ENCODE measurements around the gene MKNK1.

MKNK1 gene

GRCh38 chr1:46606255-46606965 is 2.3 kb upstream of the MKNK1 start:
- DNase-seq (ENCODE audit: low spot score) = no peak
- in situ Hi-C loops (cut with MboI; ENCODE audit: low pct_unique_long_range_greater_than_20kb, low sequenced_read_pairs, unreplicated experiment) = no loop called here
- TF ChIP-seq, protein P1, sequence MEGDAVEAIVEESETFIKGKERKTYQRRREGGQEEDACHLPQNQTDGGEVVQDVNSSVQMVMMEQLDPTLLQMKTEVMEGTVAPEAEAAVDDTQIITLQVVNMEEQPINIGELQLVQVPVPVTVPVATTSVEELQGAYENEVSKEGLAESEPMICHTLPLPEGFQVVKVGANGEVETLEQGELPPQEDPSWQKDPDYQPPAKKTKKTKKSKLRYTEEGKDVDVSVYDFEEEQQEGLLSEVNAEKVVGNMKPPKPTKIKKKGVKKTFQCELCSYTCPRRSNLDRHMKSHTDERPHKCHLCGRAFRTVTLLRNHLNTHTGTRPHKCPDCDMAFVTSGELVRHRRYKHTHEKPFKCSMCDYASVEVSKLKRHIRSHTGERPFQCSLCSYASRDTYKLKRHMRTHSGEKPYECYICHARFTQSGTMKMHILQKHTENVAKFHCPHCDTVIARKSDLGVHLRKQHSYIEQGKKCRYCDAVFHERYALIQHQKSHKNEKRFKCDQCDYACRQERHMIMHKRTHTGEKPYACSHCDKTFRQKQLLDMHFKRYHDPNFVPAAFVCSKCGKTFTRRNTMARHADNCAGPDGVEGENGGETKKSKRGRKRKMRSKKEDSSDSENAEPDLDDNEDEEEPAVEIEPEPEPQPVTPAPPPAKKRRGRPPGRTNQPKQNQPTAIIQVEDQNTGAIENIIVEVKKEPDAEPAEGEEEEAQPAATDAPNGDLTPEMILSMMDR (IDR thresholded peaks at IDR 0.05; ENCODE audit: extremely low read depth, insufficient read depth, missing control alignments) = no peak

DNA sequence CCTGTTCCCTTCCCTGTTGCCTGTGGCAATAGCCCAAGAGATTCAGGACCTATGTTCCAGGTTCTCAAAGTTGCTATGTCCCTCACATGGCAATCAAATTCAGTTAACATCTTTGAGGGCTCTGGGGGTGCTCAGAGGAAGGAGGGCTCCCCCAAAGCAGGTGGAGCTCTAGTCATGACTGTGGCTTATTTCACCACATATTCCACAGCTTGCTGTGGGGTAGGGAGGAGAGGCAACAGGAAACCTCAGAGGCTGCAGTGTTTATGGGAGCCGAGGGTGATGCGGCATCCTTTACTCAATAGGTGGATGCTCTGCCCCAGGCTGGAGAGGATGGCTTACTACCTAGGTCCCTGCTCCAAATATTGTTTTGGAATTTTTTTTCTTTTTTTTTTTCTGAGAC is 1.2 kb upstream of the MKNK1 start:
- DNase-seq (ENCODE audit: low spot score) = no peak
- TF ChIP-seq, protein P1 (IDR thresholded peaks at IDR 0.05; ENCODE audit: extremely low read depth, insufficient read depth, missing control alignments) = no peak
- in situ Hi-C loops (cut with MboI; ENCODE audit: low pct_unique_long_range_greater_than_20kb, low sequenced_read_pairs, unreplicated experiment) = no loop called here

GRCh38 chr1:46603481-46603857 is 599 bp downstream of the MKNK1 start:
- no peak for DNase-seq (ENCODE audit: low spot score)
- TF ChIP-seq, protein P1 (IDR thresholded peaks at IDR 0.05; ENCODE audit: extremely low read depth, insufficient read depth, missing control alignments) = no peak
- in situ Hi-C loops (cut with MboI; ENCODE audit: low pct_unique_long_range_greater_than_20kb, low sequenced_read_pairs, unreplicated experiment) = no loop called here

- no peak for DNase-seq (ENCODE audit: low spot score)
- TF ChIP-seq, protein P1 (IDR thresholded peaks at IDR 0.05; ENCODE audit: extremely low read depth, insufficient read depth, missing control alignments) = no peak
- in situ Hi-C loops (cut with MboI; ENCODE audit: low pct_unique_long_range_greater_than_20kb, low sequenced_read_pairs, unreplicated experiment) = no loop called here
Measured at GRCh38 chr1:46601257-46602007, 2.6 kb downstream of the MKNK1 start.

DNA sequence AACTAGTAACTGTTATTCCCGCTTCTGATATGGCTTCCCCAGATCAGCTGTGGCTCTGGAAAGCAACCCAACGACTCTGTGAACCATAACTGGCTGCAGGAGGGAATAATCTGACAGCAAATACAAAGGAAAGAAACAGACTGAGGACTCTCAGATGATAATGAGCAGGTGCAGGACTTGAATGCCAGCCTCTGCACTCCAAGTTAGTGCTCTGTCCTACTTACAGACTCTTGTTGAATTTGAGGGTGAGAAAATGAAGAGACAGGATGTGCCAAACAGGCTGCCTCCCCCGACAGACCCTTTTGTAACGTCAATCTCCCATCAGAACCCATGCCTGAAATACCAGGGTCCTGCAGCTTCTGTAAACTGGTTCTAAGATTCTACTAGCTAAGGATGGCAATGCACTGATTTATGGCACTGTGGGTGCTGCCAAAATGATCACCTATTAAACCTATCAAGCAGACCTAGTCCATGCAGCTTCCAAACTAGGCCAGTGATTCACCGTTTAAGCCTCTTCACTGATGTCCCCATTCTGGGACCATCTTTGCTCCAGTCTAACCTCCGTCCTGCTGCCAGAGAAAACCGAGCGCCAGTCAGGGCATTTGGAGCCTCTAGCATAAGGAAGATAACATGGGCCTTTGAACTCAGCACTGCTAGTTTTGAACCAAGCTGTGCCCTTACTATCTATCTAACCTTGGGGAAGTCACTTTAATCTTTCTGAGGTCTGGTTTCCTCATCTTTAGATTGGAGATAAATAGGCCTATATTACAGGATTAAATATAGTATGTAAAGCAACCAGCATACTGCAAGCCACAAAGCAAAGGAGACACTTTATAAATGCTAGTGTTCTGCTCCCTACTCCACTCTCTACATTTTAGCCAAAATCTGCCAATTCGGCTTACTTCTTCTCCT is 4.8 kb downstream of the MKNK1 start:
- TF ChIP-seq, protein P1 (IDR thresholded peaks at IDR 0.05; ENCODE audit: extremely low read depth, insufficient read depth, missing control alignments) = no peak
- DNase-seq (ENCODE audit: low spot score) = no peak
- in situ Hi-C loops (cut with MboI; ENCODE audit: low pct_unique_long_range_greater_than_20kb, low sequenced_read_pairs, unreplicated experiment) = no loop called here

DNA sequence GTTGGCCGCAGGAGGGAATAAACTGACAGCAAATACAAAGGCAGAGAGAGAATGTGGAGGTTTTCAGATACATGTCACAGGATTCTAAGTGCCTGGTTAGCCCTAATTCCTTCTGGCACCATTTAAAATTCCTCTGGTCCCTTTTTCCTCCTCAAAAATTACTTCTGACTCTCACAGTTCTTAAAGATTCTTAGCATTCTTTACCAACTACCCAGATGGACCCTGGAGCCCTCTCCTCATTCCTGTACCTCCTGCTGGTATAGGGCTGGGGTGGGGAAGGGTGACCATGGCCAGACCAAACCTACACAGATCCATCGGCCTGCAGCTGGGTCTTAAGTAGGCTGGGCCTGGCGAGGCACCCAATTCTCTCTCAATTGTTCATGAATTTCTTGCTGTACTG is 7.2 kb downstream of the MKNK1 start:
- TF ChIP-seq, protein P1 (IDR thresholded peaks at IDR 0.05; ENCODE audit: extremely low read depth, insufficient read depth, missing control alignments) = no peak
- no peak for DNase-seq (ENCODE audit: low spot score)
- in situ Hi-C loops (cut with MboI; ENCODE audit: low pct_unique_long_range_greater_than_20kb, low sequenced_read_pairs, unreplicated experiment) = no loop called here
